H1 (cell line): ENCODE measurements around the gene SCARB1. TPM values are rescaled to one million over a fixed set of nuclear protein-coding genes. Genes with fewer than 3 reads are reported as not detected.

Experiments used
- CTCF ChIA-PET: fragments of 300-600 bp; sonication (Branson Sonifier 250); formaldehyde crosslinking; loops from one replicate; lab custom pipeline; 2021; ENCODE audit not compliant: partially characterized antibody; lab: Charles Lee
- POLR2A ChIA-PET: fragments of 300-600 bp; sonication (Branson Sonifier 250); formaldehyde crosslinking; loops from one replicate; lab custom pipeline; 2021; ENCODE audit warnings: inconsistent platforms; ENCODE audit not compliant: partially characterized antibody; lab: Charles Lee
- DNase-seq, 2 experiments: peaks; one replicate each; pipeline versions ENCODE4 v3.0.0 to v3.0.0-alpha.2; 2010 to 2022; ENCODE audit warnings: low spot score in 2 of 2, low read depth in 1 of 2, mixed read lengths in 1 of 2
- FAIRE-seq: peaks from 2 replicates; lab custom pipeline; 2011; peaks lifted over from hg19 to GRCh38; lab: Jason Lieb, UNC
- H2AFZ ChIP-seq: 2 replicates; pipeline ENCODE4 v1.8.1; 2012; ENCODE audit warnings: low read length, inconsistent platforms
- H2AK5ac ChIP-seq: 2 replicates; pipeline ENCODE4 v1.6.1; 2013; ENCODE audit warnings: low read depth, low read length
- H2BK120ac ChIP-seq: replicated peaks from 2 replicates; pipeline ENCODE3; 2013; ENCODE audit warnings: low read depth, low read length, inconsistent platforms
- H2BK12ac ChIP-seq: 2 replicates; pipeline ENCODE4 v1.6.1; 2013; ENCODE audit warnings: low read depth, low read length
- H2BK15ac ChIP-seq: 2 replicates; pipeline ENCODE4 v1.6.1; 2013; ENCODE audit warnings: low read length
- H2BK20ac ChIP-seq: 2 replicates; pipeline ENCODE4 v1.6.1; 2013; ENCODE audit warnings: low read length
- H2BK5ac ChIP-seq: 2 replicates; pipeline ENCODE4 v1.6.1; 2013; ENCODE audit warnings: low read depth, low read length
- H3K14ac ChIP-seq: 2 replicates; pipeline ENCODE4 v1.6.1; 2013; ENCODE audit warnings: inconsistent platforms; ENCODE audit not compliant: insufficient read length
- H3K18ac ChIP-seq: 2 replicates; pipeline ENCODE4 v1.6.1; 2013; ENCODE audit warnings: low read length; ENCODE audit errors: extremely low read depth
- H3K23ac ChIP-seq: 2 replicates; pipeline ENCODE4 v1.6.1; 2013; ENCODE audit warnings: inconsistent platforms; ENCODE audit not compliant: insufficient read length
- H3K23me2 ChIP-seq: 2 replicates; pipeline ENCODE4 v1.6.1; 2013; ENCODE audit warnings: low read depth, low read length
- H3K27ac ChIP-seq: 2 replicates; pipeline ENCODE4 v1.6.1; 2011; ENCODE audit warnings: low read depth, low read length, inconsistent platforms
- H3K27me3 ChIP-seq, 4 experiments: replicated peaks in 1 of 4; 1 replicate in 1 of 4; 2 replicates in 3 of 4; pipeline versions ENCODE4 v1.6.1 to v1.8.1; 2011 to 2013; ENCODE audit warnings: low read length in 3 of 4, mild to moderate bottlenecking in 3 of 4, inconsistent platforms in 2 of 4, mixed read lengths in 2 of 4, moderate library complexity in 1 of 4; ENCODE audit not compliant: control insufficient read depth in 3 of 4, insufficient read depth in 3 of 4; ENCODE audit errors: extremely low read depth in 1 of 4
- H3K36me3 ChIP-seq, 4 experiments: 2 replicates each; pipeline versions ENCODE4 v1.6.1 to v1.8.1; 2011 to 2013; ENCODE audit warnings: mild to moderate bottlenecking in 4 of 4, low read length in 3 of 4, moderate library complexity in 2 of 4, control low read depth in 1 of 4, inconsistent platforms in 1 of 4; ENCODE audit not compliant: insufficient read depth in 4 of 4, control insufficient read depth in 2 of 4
- H3K4ac ChIP-seq: replicated peaks from 2 replicates; pipeline ENCODE3; 2013; ENCODE audit warnings: low read length, low read depth, mixed read lengths, inconsistent platforms; ENCODE audit not compliant: insufficient read length
- H3K4me1 ChIP-seq, 4 experiments: replicated peaks in 1 of 4; 1 replicate in 1 of 4; 2 replicates in 3 of 4; pipeline versions ENCODE4 v1.6.1 to v1.8.1; 2011 to 2013; ENCODE audit warnings: low read length in 3 of 4, inconsistent platforms in 2 of 4, mixed read lengths in 1 of 4; ENCODE audit not compliant: insufficient read depth in 4 of 4, control insufficient read depth in 3 of 4
- H3K4me2 ChIP-seq, 2 experiments: 2 replicates each; pipeline versions ENCODE4 v1.6.1 to v1.8.1; 2011 to 2013; ENCODE audit warnings: low read depth in 2 of 2, low read length in 2 of 2, control low read depth in 1 of 2, inconsistent platforms in 1 of 2, mild to moderate bottlenecking in 1 of 2; ENCODE audit not compliant: insufficient read depth in 1 of 2
- H3K4me3 ChIP-seq, 4 experiments: fragments of 200-600, 300-600 bp in 1 of 4; sonication (generic), shearing (Covaris generic), sonication (Bioruptor Twin) in 1 of 4; 2 replicates each; pipeline versions ENCODE4 v1.5.1 to v1.8.1; 2011 to 2016; ENCODE audit warnings: low read length in 4 of 4, low read depth in 3 of 4, control low read depth in 2 of 4, inconsistent platforms in 2 of 4, mild to moderate bottlenecking in 2 of 4, mixed read lengths in 1 of 4, moderate library complexity in 1 of 4; ENCODE audit not compliant: insufficient read depth in 2 of 4; ENCODE audit errors: extremely low read depth in 1 of 4
- H3K56ac ChIP-seq: replicated peaks from 2 replicates; pipeline ENCODE3; 2013; ENCODE audit warnings: low read depth, mild to moderate bottlenecking, mixed read lengths, low read length, inconsistent platforms; ENCODE audit not compliant: insufficient read length
- H3K79me1 ChIP-seq: 2 replicates; pipeline ENCODE4 v1.6.1; 2013; ENCODE audit warnings: low read depth, low read length, control low read depth
- H3K79me2 ChIP-seq, 2 experiments: 2 replicates each; pipeline versions ENCODE4 v1.6.1 to v1.8.1; 2012 to 2013; ENCODE audit warnings: low read length in 2 of 2, mild to moderate bottlenecking in 2 of 2, inconsistent platforms in 1 of 2; ENCODE audit not compliant: insufficient read depth in 2 of 2, control insufficient read depth in 1 of 2
- H3K9ac ChIP-seq, 4 experiments: replicated peaks in 1 of 4; 1 replicate in 1 of 4; 2 replicates in 3 of 4; pipeline versions ENCODE4 v1.6.1 to v1.8.1; 2011 to 2013; ENCODE audit warnings: low read depth in 3 of 4, low read length in 3 of 4, control low read depth in 2 of 4, mild to moderate bottlenecking in 2 of 4, moderate library complexity in 2 of 4, inconsistent platforms in 1 of 4; ENCODE audit errors: extremely low read depth in 1 of 4
- H3K9me3 ChIP-seq, 2 experiments: 2 replicates each; pipeline versions ENCODE4 v1.6.1 to v1.8.1; 2012 to 2013; ENCODE audit warnings: mild to moderate bottlenecking in 2 of 2, moderate library complexity in 2 of 2, control low read depth in 1 of 2, inconsistent platforms in 1 of 2, low read depth in 1 of 2, low read length in 1 of 2, mixed read lengths in 1 of 2; ENCODE audit not compliant: insufficient read depth in 2 of 2
- H4K20me1 ChIP-seq, 2 experiments: replicated peaks in 1 of 2; 2 replicates each; pipeline versions ENCODE3 to v1.8.1; 2011 to 2013; ENCODE audit warnings: inconsistent platforms in 2 of 2, low read length in 2 of 2, mild to moderate bottlenecking in 1 of 2; ENCODE audit not compliant: insufficient read depth in 2 of 2, control insufficient read depth in 1 of 2
- H4K5ac ChIP-seq: 2 replicates; pipeline ENCODE4 v1.6.1; 2013; ENCODE audit warnings: low read length, low read depth, mixed read lengths, inconsistent platforms; ENCODE audit not compliant: insufficient read length
- H4K8ac ChIP-seq: 2 replicates; pipeline ENCODE4 v1.8.0; 2013; ENCODE audit warnings: mild to moderate bottlenecking, moderate library complexity, low read length, inconsistent platforms; ENCODE audit not compliant: insufficient read depth; ENCODE audit errors: extremely low read depth
- H4K91ac ChIP-seq: replicated peaks from 2 replicates; pipeline ENCODE3; 2013; ENCODE audit warnings: low read length, mixed read lengths, inconsistent platforms; ENCODE audit not compliant: insufficient read length
- BACH1 ChIP-seq: IDR thresholded peaks from 2 replicates; pipeline ENCODE4 v1.6.1; 2012; ENCODE audit warnings: low read length, improper control_type of control experiment
- BRCA1 ChIP-seq: IDR thresholded peaks from 2 replicates; pipeline ENCODE4 v1.6.1; 2012; ENCODE audit warnings: low read depth, low read length, improper control_type of control experiment
- CBX5 ChIP-seq: fragments of 300-800, 300-1000 bp; sonication (generic); IDR thresholded peaks from 2 replicates; pipeline ENCODE4 v1.7.1; 2016; ENCODE audit warnings: antibody characterized with exemption, low read length, low read depth
- HDAC6 ChIP-seq: IDR thresholded peaks from one replicate; pipeline ENCODE4 v1.7.1; 2012; ENCODE audit warnings: low read depth, mild to moderate bottlenecking, inconsistent platforms, low read length, moderate library complexity
- RXRA ChIP-seq: IDR thresholded peaks from 2 replicates; pipeline ENCODE4 v1.6.1; 2011; ENCODE audit warnings: low read depth, mild to moderate bottlenecking, low read length, moderate library complexity; ENCODE audit not compliant: insufficient read depth
- SAP30 ChIP-seq: fragments of 300-600 bp; sonication (generic); IDR thresholded peaks from 2 replicates; pipeline ENCODE4 v1.7.1; 2012; ENCODE audit warnings: low read length, moderate library complexity, mild to moderate bottlenecking, inconsistent platforms; ENCODE audit not compliant: insufficient read depth, insufficient replicate concordance
- SUZ12 ChIP-seq: fragments of 200-600 bp; sonication (generic); IDR thresholded peaks from 2 replicates; pipeline ENCODE4 v1.6.1; 2012; ENCODE audit warnings: mild to moderate bottlenecking, inconsistent platforms, low read length, moderate library complexity, mixed read lengths
- ZNF274 ChIP-seq: IDR thresholded peaks from 2 replicates; pipeline ENCODE4 v1.7.0; 2012; ENCODE audit warnings: low read length, borderline replicate concordance; ENCODE audit errors: extremely low read depth
- WGBS, 2 experiments: shearing (Covaris generic) in 1 of 2; methylation state at CpG; one replicate each; pipeline versions ENCODE4 v1.1.6 to v1.1.7; 2013 to 2015; ENCODE audit warnings: low lambda C conversion rate in 2 of 2, mixed read lengths in 2 of 2, inconsistent platforms in 1 of 2, low coverage in 1 of 2, missing lambda C conversion rate in 1 of 2; ENCODE audit not compliant: insufficient replicate concordance in 2 of 2, insufficient coverage in 1 of 2, insufficient read length in 1 of 2; ENCODE audit errors: extremely low coverage in 1 of 2, missing lambda C conversion rate in 1 of 2; 5-methylcytosine and 5-hydroxymethylcytosine counted together
- polyA plus RNA-seq, 7 experiments: library from polyadenylated mRNA; depleted of rRNA in 3 of 7; stranded (reverse) in 5 of 7; unstranded in 2 of 7; fragments of >200 nt in 5 of 7; fragments of 200-250 nt in 2 of 7; gene quantifications; 1 replicate in 5 of 7; 2 replicates in 1 of 7; 4 replicates in 1 of 7; pipeline versions ENCODE4 v1.2.1 to v1.2.3, GENCODE V29; 2011 to 2013; ENCODE audit warnings: missing spikeins in 2 of 7, mixed read lengths in 2 of 7
- total RNA-seq: library from RNA; stranded (reverse); fragmentation: NEBNext Ultra II Directional; extraction: Animal tissue kit (Norgen Biotek cat#: 25700); gene quantifications from 2 replicates; pipeline ENCODE4 v1.2.1, GENCODE V29; 2021
- TF ChIP-seq, protein P1 (sequence below): IDR thresholded peaks from 2 replicates; pipeline ENCODE4 v1.6.1; 2011; ENCODE audit warnings: low read depth, mild to moderate bottlenecking, low read length; ENCODE audit not compliant: insufficient read depth

The SCARB1 gene
- total and polyA plus RNA-seq, 2 of the 8 experiments (the other 6 are each of a cell fraction or from before 2014, with no cell fraction given): 45.3 to 57.1 TPM

DNA sequence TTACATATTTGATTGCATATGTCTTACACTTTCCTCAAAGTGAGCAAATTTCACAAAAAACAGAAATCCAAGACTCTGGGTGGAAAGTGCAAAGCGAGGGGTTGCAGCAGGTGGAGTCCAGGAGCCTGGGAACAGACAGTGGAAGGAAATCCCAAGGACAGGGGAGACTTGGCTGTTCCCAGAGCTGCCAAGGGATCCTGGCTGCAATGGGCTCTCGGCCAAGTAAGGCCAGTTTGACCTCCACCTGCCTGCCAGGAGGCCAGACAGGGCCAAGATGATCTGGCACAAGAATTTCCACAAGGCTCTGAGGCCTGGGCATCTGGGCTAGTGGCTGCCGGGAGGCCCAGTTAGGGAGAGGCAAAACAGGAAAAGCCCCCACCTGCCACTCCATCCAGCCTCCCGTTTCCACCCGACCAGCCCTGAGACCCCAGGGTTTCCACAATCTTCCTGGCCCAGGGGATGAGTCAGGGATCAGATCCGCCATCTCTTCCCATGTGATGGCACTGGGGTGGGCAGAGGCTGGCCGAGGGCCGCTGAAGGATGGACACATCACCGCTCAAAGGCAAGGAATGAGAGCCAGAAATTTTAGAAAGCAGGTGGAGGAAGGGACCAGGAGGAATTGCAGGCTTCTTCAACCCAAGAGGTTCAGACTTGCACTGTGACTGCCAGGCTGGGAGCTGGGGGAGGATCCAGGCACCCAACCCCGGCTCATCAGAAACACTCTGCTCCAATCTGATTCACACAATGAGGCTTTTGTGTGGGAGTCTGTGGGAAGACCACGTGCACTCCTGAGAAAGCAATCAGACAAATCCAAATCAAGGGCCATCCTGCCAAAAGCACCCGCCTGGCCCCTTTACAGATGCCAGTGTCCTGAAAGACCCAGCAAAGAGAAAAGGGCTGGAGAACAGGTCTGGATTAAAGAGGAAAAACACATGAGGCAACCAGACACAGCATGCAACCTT lies 16.3 kb downstream of the SCARB1 start:
- H3K18ac ChIP-seq: no peak overlapping the region
- H3K36me3 ChIP-seq: no peaks in the 10 kb centered on the region
- H3K56ac ChIP-seq: no peak overlapping the region
- H3K4me3 ChIP-seq: no peak overlapping the region
- no peak overlapping the region for H3K23ac ChIP-seq
- H3K4me2 ChIP-seq: no peak overlapping the region
- no peak overlapping the region; the same call in 1 of the 2 replicates for H4K8ac ChIP-seq
- FAIRE-seq: no peak
- H2AK5ac ChIP-seq: no peak overlapping the region
- peaks cover 0 to 6% of the 10 kb centered on the region in 2 experiments; a peak in 1 of 4 replicates for H3K79me2 ChIP-seq
- no peak overlapping the region for H3K14ac ChIP-seq
- H2BK5ac ChIP-seq: no peak overlapping the region
- no peaks in the 10 kb centered on the region for H3K9me3 ChIP-seq
- no peak overlapping the region for H3K27ac ChIP-seq
- H3K9ac ChIP-seq: no peak overlapping the region; a peak in 1 of 7 replicates
- H2BK15ac ChIP-seq: no peak overlapping the region
- H2BK20ac ChIP-seq: no peak overlapping the region
- ChIA-PET CTCF (no interaction called here), POLR2A (no interaction called here)
- no peak for TF ChIP-seq RXRA
- TF ChIP-seq, protein P1, sequence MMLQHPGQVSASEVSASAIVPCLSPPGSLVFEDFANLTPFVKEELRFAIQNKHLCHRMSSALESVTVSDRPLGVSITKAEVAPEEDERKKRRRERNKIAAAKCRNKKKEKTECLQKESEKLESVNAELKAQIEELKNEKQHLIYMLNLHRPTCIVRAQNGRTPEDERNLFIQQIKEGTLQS: no peak
- no peak for TF ChIP-seq CBX5
- no peak for TF ChIP-seq SUZ12
- TF ChIP-seq BRCA1: no peak
- no peak for TF ChIP-seq BACH1
- TF ChIP-seq SAP30: no peak
- no peak for TF ChIP-seq ZNF274
- TF ChIP-seq HDAC6: no peak
- no peaks in the 10 kb centered on the region for H3K27me3 ChIP-seq
- H3K23me2 ChIP-seq: no peaks in the 10 kb centered on the region
- H4K5ac ChIP-seq: no peak overlapping the region
- no peak overlapping the region for H2BK120ac ChIP-seq
- no peak overlapping the region for H2AFZ ChIP-seq
- H3K4me1 ChIP-seq: peaks cover 0 to under 1% (median 0%) of the 10 kb centered on the region in 4 experiments; a peak in 1 of 7 replicates
- H4K20me1 ChIP-seq: peaks cover 0 to 3% of the 10 kb centered on the region in 2 experiments
- no peak overlapping the region for H2BK12ac ChIP-seq
- WGBS, 2 experiments: 89% methylated on average over 12 of the region's 12 CpGs; no CpG with 5 or more reads in 1 of the 2 experiments
- no peak overlapping the region for H4K91ac ChIP-seq
- no peak overlapping the region for H3K4ac ChIP-seq
- H3K79me1 ChIP-seq: peaks cover 9% of the 10 kb centered on the region; the same call in 1 of the 2 replicates
- no peak for DNase-seq
